OCI-LY1 (cell line): Measurements from ENCODE around the gene GORASP1.

ENCODE experiments used
- H2AFZ ChIP-seq: fragments of 200-600 bp; sonication (generic), shearing (Covaris generic); 2 replicates; pipeline ENCODE4 v1.6.0; 2014; ENCODE audit warnings: antibody characterized with exemption, mild to moderate bottlenecking, low read length
- H3F3A ChIP-seq: fragments of 200-600 bp; sonication (generic), shearing (Covaris generic); 2 replicates; pipeline ENCODE4 v1.6.0; 2014; ENCODE audit warnings: mild to moderate bottlenecking, antibody characterized with exemption, low read length, moderate library complexity; ENCODE audit not compliant: insufficient read depth
- H3K27ac ChIP-seq: fragments of 200-600 bp; sonication (generic); 2 replicates; pipeline ENCODE4 v1.5.1; 2014; ENCODE audit warnings: low read length, mixed run types, mild to moderate bottlenecking, low read depth; ENCODE audit not compliant: poor library complexity, severe bottlenecking
- H3K27me3 ChIP-seq: fragments of 200-600 bp; sonication (generic); 2 replicates; pipeline ENCODE4 v1.6.0; 2014; ENCODE audit warnings: antibody characterized with exemption, mild to moderate bottlenecking, low read length, moderate library complexity; ENCODE audit not compliant: insufficient read depth
- H3K36me3 ChIP-seq: fragments of 200-600 bp; sonication (generic); 2 replicates; pipeline ENCODE4 v1.6.1; 2014; ENCODE audit warnings: mild to moderate bottlenecking, antibody characterized with exemption, low read length, moderate library complexity, mixed read lengths; ENCODE audit not compliant: insufficient read depth
- H3K4me1 ChIP-seq: fragments of 200-600 bp; sonication (generic); 2 replicates; pipeline ENCODE4 v1.5.1; 2014; ENCODE audit warnings: mild to moderate bottlenecking, low read length, moderate library complexity; ENCODE audit not compliant: insufficient read depth, severe bottlenecking
- H3K4me2 ChIP-seq: fragments of 200-600 bp; sonication (generic), shearing (Covaris generic); 2 replicates; pipeline ENCODE4 v1.6.1; 2014; ENCODE audit warnings: low read length
- H3K4me3 ChIP-seq: fragments of 200-600 bp; sonication (generic); 2 replicates; pipeline ENCODE4 v1.5.1; 2014; ENCODE audit warnings: low read length, low read depth, mild to moderate bottlenecking, mixed read lengths; ENCODE audit not compliant: poor library complexity, severe bottlenecking
- H3K79me2 ChIP-seq: fragments of 200-600 bp; shearing (Covaris generic); 2 replicates; pipeline ENCODE4 v1.6.1; 2016; ENCODE audit warnings: mixed run types, low read length, mixed read lengths; ENCODE audit not compliant: insufficient read depth
- H3K9ac ChIP-seq: fragments of 200-600 bp; sonication (generic), shearing (Covaris generic); 2 replicates; pipeline ENCODE4 v1.6.1; 2014; ENCODE audit warnings: mild to moderate bottlenecking, low read length, mixed read lengths
- H3K9me2 ChIP-seq: fragments of 200-600 bp; sonication (generic), shearing (Covaris generic); 2 replicates; pipeline ENCODE4 v1.6.1; 2014; ENCODE audit warnings: low read depth, mild to moderate bottlenecking, low read length, mixed read lengths
- H3K9me3 ChIP-seq: fragments of 200-600 bp; shearing (Covaris generic); 2 replicates; pipeline ENCODE4 v1.6.1; 2014; ENCODE audit warnings: low read length, mixed read lengths
- H4K20me1 ChIP-seq: fragments of 200-600 bp; sonication (generic), shearing (Covaris generic); 2 replicates; pipeline ENCODE4 v1.6.0; 2016; ENCODE audit warnings: mild to moderate bottlenecking, low read length; ENCODE audit not compliant: insufficient read depth
- CTCF ChIP-seq: fragments of 200-600 bp; sonication (generic), shearing (Covaris generic); IDR thresholded peaks from 2 replicates; pipeline ENCODE4 v1.5.1; 2017; ENCODE audit warnings: mild to moderate bottlenecking, antibody characterized with exemption, low read length, moderate library complexity, mixed read lengths
- EZH2 ChIP-seq: fragments of 200-600 bp; sonication (generic), shearing (Covaris generic); IDR thresholded peaks from 2 replicates; pipeline ENCODE4 v1.8.0; 2017; ENCODE audit warnings: borderline replicate concordance, mixed run types, mild to moderate bottlenecking, antibody characterized with exemption, low read length, moderate library complexity, mixed read lengths

GORASP1 gene

GRCh38 chr3:39126532-39127071, 19.2 kb upstream of the GORASP1 start:
- no peak overlapping the region for H3K4me2 ChIP-seq
- no peak overlapping the region for H2AFZ ChIP-seq
- H3K27ac ChIP-seq: no peak overlapping the region
- no peaks in the 10 kb centered on the region for H3K36me3 ChIP-seq
- no peaks in the 10 kb centered on the region for H4K20me1 ChIP-seq
- H3F3A ChIP-seq: no peaks in the 10 kb centered on the region
- no peaks in the 10 kb centered on the region for H3K27me3 ChIP-seq
- TF ChIP-seq EZH2: no peak
- TF ChIP-seq CTCF: peak; percentile 59; the same call in 1 of the 2 replicates
- H3K9ac ChIP-seq: no peak overlapping the region
- no peak overlapping the region for H3K4me3 ChIP-seq
- peaks cover 52% of the 10 kb centered on the region for H3K4me1 ChIP-seq
- H3K9me2 ChIP-seq: no peaks in the 10 kb centered on the region
- no peaks in the 10 kb centered on the region for H3K9me3 ChIP-seq
- no peaks in the 10 kb centered on the region for H3K79me2 ChIP-seq

GRCh38 chr3:39125841-39126500, 18.5 kb upstream of the GORASP1 start:
- no peak for TF ChIP-seq EZH2
- TF ChIP-seq CTCF: no peak
- Histone ChIP-seq H3K4me1 (peaks cover 58% of the 10 kb centered on the region), H3K36me3 (no peaks in the 10 kb centered on the region), H3K27me3 (no peaks in the 10 kb centered on the region), H4K20me1 (no peaks in the 10 kb centered on the region), H3K27ac (no peak overlapping the region), H2AFZ (no peak overlapping the region), H3K4me3 (no peak overlapping the region), H3K9me2 (no peaks in the 10 kb centered on the region), H3K9ac (no peak overlapping the region), H3K9me3 (no peaks in the 10 kb centered on the region), H3F3A (no peaks in the 10 kb centered on the region), H3K79me2 (no peaks in the 10 kb centered on the region), H3K4me2 (no peak overlapping the region)

- Histone ChIP-seq H3K4me2 (no peak overlapping the region), H3K9me2 (no peaks in the 10 kb centered on the region), H3K9ac (no peak overlapping the region), H3K27me3 (no peaks in the 10 kb centered on the region), H4K20me1 (no peaks in the 10 kb centered on the region), H3K4me1 (peaks cover 64% of the 10 kb centered on the region), H3K9me3 (no peaks in the 10 kb centered on the region), H3K36me3 (no peaks in the 10 kb centered on the region), H3F3A (no peaks in the 10 kb centered on the region), H3K4me3 (no peak overlapping the region), H2AFZ (no peak overlapping the region), H3K27ac (no peak overlapping the region), H3K79me2 (no peaks in the 10 kb centered on the region)
- TF ChIP-seq CTCF (no peak), EZH2 (no peak)
These were observed 17.7 kb upstream of the GORASP1 start for GRCh38 chr3:39124876-39125840.
